Esophagus muscularis mucosa (tissue), 4 donors: ENCODE measurements around the gene CAPN9. TPM values are rescaled to one million over a fixed set of nuclear protein-coding genes. Genes with fewer than 3 reads are reported as not detected.

Experiments
- DNase-seq: peaks from one replicate; pipeline ENCODE4 v3.0.0-alpha.2; 2017; ENCODE audit errors: extremely low spot score
- H3K27ac ChIP-seq, 4 donors: fragments of 200-600 bp; sonication (generic); replicated peaks in 1 of 4; 1 replicate in 3 of 4; 2 replicates in 1 of 4; pipeline ENCODE4 v1.5.1; 2016 to 2019; ENCODE audit warnings: mild to moderate bottlenecking in 1 of 4
- H3K27me3 ChIP-seq, 4 donors: fragments of 200-600 bp; sonication (generic); one replicate each; pipeline versions ENCODE4 v1.5.1 to v1.6.0; 2016 to 2019
- H3K36me3 ChIP-seq, 4 donors: fragments of 200-600 bp; sonication (generic); one replicate each; pipeline ENCODE4 v1.5.1; 2016 to 2019
- H3K4me1 ChIP-seq, 4 donors: fragments of 200-600 bp; sonication (generic); one replicate each; pipeline ENCODE4 v1.5.1; 2016 to 2019
- H3K4me3 ChIP-seq, 4 donors: fragments of 200-600 bp; sonication (generic); 1 replicate in 2 of 4; 2 replicates in 2 of 4; pipeline ENCODE4 v1.5.1; 2016 to 2019; ENCODE audit warnings: mild to moderate bottlenecking in 4 of 4, moderate library complexity in 1 of 4
- H3K9me3 ChIP-seq, 4 donors: fragments of 200-600 bp; sonication (generic); 1 replicate in 3 of 4; 2 replicates in 1 of 4; pipeline ENCODE4 v1.5.1; 2016 to 2019
- EP300 ChIP-seq: sonication (generic); formaldehyde crosslinking; IDR thresholded peaks from one replicate; pipeline ENCODE4 v1.6.1; 2017; ENCODE audit warnings: antibody characterized with exemption
- POLR2A ChIP-seq: fragments of 450-650 bp; IDR thresholded peaks from one replicate; pipeline ENCODE4 v1.6.1; 2017; ENCODE audit warnings: antibody characterized with exemption, moderate library complexity, mild to moderate bottlenecking, low read depth
- POLR2AphosphoS5 ChIP-seq, 2 donors: sonication (generic); formaldehyde crosslinking; IDR thresholded peaks; one replicate each; pipeline ENCODE4 v1.6.1; 2017; ENCODE audit warnings: antibody characterized with exemption in 2 of 2
- WGBS: methylation state at CpG from one replicate; pipeline ENCODE4 v1.1.5; 2018; 5-methylcytosine and 5-hydroxymethylcytosine counted together
- intact Hi-C: fragments of 100-400 bp; cut with DNase I; formaldehyde crosslinking; loops from one replicate; pipeline ENCODE4 v1.15.1; 2023
- total RNA-seq, 4 donors: library from RNA; depleted of rRNA; stranded (reverse); fragments of >200 nt; gene quantifications; one replicate each; pipeline versions ENCODE4 v1.1.0 to v1.2.1, GENCODE V29; 2016
- TF ChIP-seq, protein P1 (sequence below), 3 experiments: fragments of 200-600 bp in 2 of 3; fragments of 450-650 bp in 1 of 3; sonication (generic) in 2 of 3; IDR thresholded peaks; one replicate each; pipeline ENCODE4 v1.5.1; 2017 to 2019; ENCODE audit warnings: antibody characterized with exemption in 3 of 3, mild to moderate bottlenecking in 2 of 3, moderate library complexity in 1 of 3

Gene CAPN9
- total RNA-seq, 4 donors from 2014 or later: not detected

DNA sequence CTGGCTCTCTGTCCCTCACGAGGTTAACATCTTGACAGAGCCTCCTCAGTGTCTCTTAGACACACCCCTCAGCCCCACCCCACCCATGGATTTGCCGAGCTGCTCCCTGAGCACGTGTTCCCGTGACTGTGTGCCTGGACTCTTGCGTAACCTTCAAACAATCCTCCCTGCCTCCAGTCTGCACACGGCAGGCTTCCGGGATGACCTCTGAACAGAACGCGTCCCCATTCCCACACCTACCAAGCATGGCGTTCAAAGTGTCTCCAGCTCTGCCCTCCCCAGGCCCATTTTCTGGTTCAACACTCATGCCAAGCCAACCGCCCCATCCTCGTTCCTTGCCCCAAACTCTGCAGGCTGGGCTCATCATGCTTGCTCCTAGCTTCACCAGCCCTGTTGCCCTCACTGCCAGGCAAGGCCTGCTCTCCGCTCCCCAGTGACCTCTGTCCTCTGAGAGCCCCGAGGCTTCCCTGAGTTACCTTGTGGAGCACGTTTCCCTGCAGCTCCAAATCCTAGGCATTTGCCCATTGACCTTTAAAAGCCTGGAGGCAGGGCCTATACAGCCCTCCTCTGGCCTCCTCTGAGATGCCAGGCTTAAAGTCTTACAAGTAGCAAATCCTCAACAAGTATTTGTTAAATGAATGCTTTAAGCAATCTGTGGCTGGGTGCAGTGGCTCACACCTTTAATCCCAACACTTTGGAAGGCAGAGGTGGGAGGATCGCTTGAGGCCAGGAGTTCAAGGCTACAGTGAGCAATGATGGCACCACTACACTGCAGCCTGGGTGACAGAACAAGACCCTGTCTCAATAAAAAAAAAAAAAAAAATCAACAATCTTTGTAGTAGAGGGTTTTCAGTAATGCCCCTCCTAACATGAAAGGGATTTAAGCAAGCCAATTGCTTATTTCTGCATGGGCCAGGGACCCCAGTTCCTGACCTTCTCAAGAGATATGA lies 38.3 kb upstream of the CAPN9 start:
- WGBS: 81% methylated on average over 16 of the region's 16 CpGs
- intact Hi-C loops: no loop called here
- H3K27me3 ChIP-seq: no peaks in the 10 kb centered on the region
- H3K27ac ChIP-seq: no peak overlapping the region
- TF ChIP-seq EP300 (no peak), POLR2AphosphoS5 (IDR thresholded peaks at IDR 0.05) (no peak), POLR2A (no peak)
- TF ChIP-seq, protein P1, sequence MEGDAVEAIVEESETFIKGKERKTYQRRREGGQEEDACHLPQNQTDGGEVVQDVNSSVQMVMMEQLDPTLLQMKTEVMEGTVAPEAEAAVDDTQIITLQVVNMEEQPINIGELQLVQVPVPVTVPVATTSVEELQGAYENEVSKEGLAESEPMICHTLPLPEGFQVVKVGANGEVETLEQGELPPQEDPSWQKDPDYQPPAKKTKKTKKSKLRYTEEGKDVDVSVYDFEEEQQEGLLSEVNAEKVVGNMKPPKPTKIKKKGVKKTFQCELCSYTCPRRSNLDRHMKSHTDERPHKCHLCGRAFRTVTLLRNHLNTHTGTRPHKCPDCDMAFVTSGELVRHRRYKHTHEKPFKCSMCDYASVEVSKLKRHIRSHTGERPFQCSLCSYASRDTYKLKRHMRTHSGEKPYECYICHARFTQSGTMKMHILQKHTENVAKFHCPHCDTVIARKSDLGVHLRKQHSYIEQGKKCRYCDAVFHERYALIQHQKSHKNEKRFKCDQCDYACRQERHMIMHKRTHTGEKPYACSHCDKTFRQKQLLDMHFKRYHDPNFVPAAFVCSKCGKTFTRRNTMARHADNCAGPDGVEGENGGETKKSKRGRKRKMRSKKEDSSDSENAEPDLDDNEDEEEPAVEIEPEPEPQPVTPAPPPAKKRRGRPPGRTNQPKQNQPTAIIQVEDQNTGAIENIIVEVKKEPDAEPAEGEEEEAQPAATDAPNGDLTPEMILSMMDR (IDR thresholded peaks at IDR 0.05): no peak
- H3K36me3 ChIP-seq: peaks cover 0 to 22% (median 0%) of the 10 kb centered on the region in 4 donors
- DNase-seq: no peak
- H3K4me1 ChIP-seq: peaks cover 0 to 9% (median 8%) of the 10 kb centered on the region in 4 donors
- H3K4me3 ChIP-seq: no peak overlapping the region
- no peaks in the 10 kb centered on the region for H3K9me3 ChIP-seq

DNA sequence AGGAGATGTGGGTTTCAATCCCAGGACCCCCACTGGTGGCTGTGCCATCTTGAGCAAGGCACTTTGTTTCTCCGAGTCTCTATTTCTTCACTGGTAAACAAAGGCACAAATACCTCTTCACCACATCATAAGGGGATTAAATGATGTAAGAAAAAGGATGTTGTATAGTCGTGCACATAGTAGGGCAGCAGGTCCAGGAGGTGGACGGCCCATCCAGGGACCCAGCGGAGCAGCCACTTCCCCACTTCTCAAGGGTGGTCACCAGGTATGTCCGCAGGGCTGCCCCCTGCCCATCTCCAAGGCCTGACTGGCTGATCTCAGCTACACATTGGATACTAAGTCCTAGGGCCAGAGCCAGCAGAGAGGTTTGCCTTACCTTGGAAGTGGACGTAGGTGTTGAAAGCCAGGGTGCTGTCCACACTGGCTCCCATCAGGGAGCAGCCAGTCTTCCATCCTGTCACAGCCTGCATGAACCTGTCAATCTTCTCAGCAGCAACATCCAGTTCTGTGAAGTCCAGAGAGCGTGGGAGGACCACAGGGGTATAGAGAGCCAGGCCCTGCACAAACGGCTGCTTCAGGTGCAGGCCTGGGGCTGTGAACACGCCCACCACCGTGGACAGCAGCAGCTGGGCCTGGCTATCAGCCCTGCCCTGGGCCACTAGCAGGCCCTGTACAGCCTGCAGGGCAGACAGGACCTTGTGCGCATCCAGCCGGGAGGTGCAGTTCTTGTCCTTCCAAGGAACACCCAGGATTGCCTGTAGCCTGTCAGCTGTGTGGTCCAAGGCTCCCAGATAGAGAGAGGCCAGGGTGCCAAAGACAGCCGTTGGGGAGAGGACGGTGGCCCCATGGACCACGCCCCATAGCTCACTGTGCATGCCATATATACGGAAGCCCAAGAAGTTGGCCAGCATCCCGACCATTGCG lies 37.3 kb upstream of the CAPN9 start:
- Histone ChIP-seq H3K27me3 (no peaks in the 10 kb centered on the region), H3K27ac (no peak overlapping the region), H3K4me3 (no peak overlapping the region), H3K36me3 (peaks cover 0 to 18% (median 0%) of the 10 kb centered on the region in 4 donors), H3K9me3 (no peaks in the 10 kb centered on the region), H3K4me1 (peaks cover 7 to 18% (median 17%) of the 10 kb centered on the region in 4 donors)
- intact Hi-C loops: no loop called here
- no peak for TF ChIP-seq POLR2A
- DNase-seq: no peak
- WGBS: 91% methylated on average over 11 of the region's 18 CpGs

DNA sequence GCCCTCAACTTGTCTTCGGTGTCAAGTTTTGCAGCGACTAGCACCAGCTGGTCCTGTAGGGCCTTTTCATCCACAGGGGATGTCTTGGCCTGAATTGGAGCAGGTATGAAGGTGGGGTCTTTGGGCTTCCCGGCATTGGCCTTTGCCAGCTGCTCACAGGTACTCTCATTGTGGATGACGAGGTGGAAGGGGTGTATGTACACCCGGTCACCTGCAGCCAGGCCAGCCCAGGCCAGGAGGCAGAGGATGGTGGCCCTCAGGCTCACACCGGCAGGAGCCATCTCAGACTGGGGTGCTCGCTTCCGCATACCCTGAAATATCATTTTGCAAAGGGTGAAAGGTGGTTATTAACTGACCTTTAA lies 36.7 kb upstream of the CAPN9 start:
- peaks cover 0 to 13% (median 0%) of the 10 kb centered on the region in 4 donors for H3K36me3 ChIP-seq
- H3K4me3 ChIP-seq: no peak overlapping the region
- intact Hi-C loops: no loop called here
- H3K9me3 ChIP-seq: no peaks in the 10 kb centered on the region
- 97% methylated on average over 5 of the region's 8 CpGs for WGBS
- no peak for TF ChIP-seq EP300
- TF ChIP-seq, protein P1 (IDR thresholded peaks at IDR 0.05): no peak
- TF ChIP-seq POLR2A: no peak
- no peak for TF ChIP-seq POLR2AphosphoS5 (IDR thresholded peaks at IDR 0.05)
- H3K27ac ChIP-seq: no peak overlapping the region
- DNase-seq: no peak
- no peaks in the 10 kb centered on the region for H3K27me3 ChIP-seq
- H3K4me1 ChIP-seq: peaks cover 7 to 19% (median 17%) of the 10 kb centered on the region in 4 donors

DNA sequence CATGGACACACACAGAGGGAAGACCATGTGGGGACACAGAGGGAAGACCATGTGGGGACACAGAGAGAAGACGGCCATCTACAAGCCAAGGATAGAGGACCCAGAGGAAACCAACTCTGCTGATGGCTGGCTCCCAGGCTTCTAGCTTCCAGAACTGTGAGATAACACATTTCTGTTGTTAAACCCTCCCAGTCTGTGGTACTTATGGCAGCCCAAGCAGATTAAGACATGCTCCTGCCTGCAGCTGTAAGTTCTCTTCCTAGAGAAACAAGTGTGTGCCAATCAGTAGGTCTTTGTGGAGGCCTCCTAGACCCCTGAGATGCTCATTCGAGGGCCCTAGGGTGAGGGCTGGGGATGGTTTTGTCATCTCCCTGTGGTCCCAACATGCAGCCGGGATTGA lies 35.9 kb upstream of the CAPN9 start:
- Histone ChIP-seq H3K36me3 (peaks cover 0 to 8% (median 0%) of the 10 kb centered on the region in 4 donors), H3K27ac (no peak overlapping the region), H3K4me1 (peaks cover 7 to 19% (median 17%) of the 10 kb centered on the region in 4 donors), H3K9me3 (no peaks in the 10 kb centered on the region), H3K27me3 (no peaks in the 10 kb centered on the region), H3K4me3 (no peak overlapping the region)
- 87% methylated on average over 2 of the region's 3 CpGs for WGBS
- intact Hi-C loops: no loop called here
- DNase-seq: no peak
- TF ChIP-seq, protein P1 (IDR thresholded peaks at IDR 0.05): no peak
- TF ChIP-seq POLR2AphosphoS5 (IDR thresholded peaks at IDR 0.05) (no peak), POLR2A (no peak), EP300 (no peak)

DNA sequence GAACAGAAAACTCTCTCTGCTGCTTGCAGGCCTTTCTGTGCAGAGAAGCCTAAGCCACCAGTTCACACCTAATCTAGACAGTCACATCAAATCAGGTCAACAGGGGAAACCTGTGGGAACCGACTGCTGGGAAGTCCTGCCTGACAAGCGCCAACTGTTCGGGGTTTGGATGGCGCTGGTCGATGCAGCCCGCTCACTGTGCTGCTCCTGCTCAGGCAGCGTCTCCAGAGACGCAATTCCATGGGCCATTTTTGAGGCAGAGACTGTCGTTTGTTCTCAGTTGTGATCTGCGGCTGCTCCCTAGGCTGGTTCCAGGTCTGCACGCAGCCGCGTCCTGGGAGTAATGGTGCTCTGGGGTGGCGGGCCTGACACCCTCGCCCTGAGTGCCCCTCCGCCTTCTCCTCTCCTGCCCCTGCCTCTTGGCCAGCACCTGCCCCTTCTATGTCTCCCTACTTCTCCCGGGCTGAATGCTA lies 34.7 kb upstream of the CAPN9 start:
- 92% methylated on average over 11 of the region's 17 CpGs for WGBS
- TF ChIP-seq EP300 (no peak), POLR2A (no peak), POLR2AphosphoS5 (IDR thresholded peaks at IDR 0.05) (no peak)
- TF ChIP-seq, protein P1 (IDR thresholded peaks at IDR 0.05): no peak
- H3K4me3 ChIP-seq: no peak overlapping the region
- H3K9me3 ChIP-seq: no peaks in the 10 kb centered on the region
- no peak overlapping the region for H3K27ac ChIP-seq
- intact Hi-C loops: no loop called here
- H3K4me1 ChIP-seq: peaks cover 7 to 19% (median 17%) of the 10 kb centered on the region in 4 donors
- H3K36me3 ChIP-seq: peaks cover 0 to 4% (median 0%) of the 10 kb centered on the region in 4 donors
- no peak for DNase-seq
- no peaks in the 10 kb centered on the region for H3K27me3 ChIP-seq
